Measurements from ENCODE around the gene TFPT.
A peak's percentile ranks its signal among the peaks of the same experiment; 100 is the strongest.

The TFPT gene

DNA sequence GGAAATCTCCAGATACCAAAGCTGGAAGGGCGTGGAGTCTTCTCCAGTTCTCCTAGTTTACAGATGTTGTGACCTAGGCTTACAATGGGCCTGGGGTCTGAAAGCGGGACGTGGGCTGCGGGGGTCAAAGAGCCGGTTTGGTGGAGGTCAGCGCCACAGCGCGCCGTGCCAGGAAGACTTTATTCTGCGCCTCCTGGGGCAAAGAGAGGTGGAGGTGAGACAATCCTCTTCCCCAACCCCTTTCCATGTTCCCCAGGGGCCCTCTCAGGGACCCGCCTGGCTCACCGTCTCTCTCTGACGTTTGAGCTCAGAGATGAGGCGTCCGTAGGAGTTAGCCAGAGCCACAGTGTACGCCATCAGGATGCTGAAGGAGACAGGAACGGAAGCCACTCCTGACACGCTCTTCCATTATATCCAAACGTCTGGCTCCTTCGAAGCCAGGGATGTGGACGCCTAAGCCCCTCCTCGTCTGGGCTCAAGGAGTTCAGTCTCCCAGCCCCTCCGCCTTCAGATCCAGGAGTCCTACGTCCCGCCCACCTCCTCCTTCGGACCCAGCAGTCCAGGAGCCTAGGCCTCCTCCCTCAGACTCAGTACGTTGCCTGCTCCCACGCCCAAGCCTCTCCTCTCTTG is 44.8 kb upstream of the TFPT start:
- H3K79me2 ChIP-seq (ENCODE audit: insufficient read depth, low read length) = peaks cover 45% of the 10 kb centered on the region
- H3K4me3 ChIP-seq (ENCODE audit: low read depth in 1 of 2, low read length in 2 of 2) = peak overlapping the region; percentile 77
- no peaks in the 10 kb centered on the region for H3K9me3 ChIP-seq (ENCODE audit: insufficient read depth, low read length, severe bottlenecking)
- ATAC-seq (ENCODE audit: insufficient read depth, low read depth) = no peak
- no peaks in the 10 kb centered on the region for H3K27me3 ChIP-seq (ENCODE audit: insufficient read depth, low read length, poor library complexity)
- H3K36me3 ChIP-seq (ENCODE audit: insufficient read depth, low read length) = peaks cover 32% of the 10 kb centered on the region
- TF ChIP-seq, protein P1, sequence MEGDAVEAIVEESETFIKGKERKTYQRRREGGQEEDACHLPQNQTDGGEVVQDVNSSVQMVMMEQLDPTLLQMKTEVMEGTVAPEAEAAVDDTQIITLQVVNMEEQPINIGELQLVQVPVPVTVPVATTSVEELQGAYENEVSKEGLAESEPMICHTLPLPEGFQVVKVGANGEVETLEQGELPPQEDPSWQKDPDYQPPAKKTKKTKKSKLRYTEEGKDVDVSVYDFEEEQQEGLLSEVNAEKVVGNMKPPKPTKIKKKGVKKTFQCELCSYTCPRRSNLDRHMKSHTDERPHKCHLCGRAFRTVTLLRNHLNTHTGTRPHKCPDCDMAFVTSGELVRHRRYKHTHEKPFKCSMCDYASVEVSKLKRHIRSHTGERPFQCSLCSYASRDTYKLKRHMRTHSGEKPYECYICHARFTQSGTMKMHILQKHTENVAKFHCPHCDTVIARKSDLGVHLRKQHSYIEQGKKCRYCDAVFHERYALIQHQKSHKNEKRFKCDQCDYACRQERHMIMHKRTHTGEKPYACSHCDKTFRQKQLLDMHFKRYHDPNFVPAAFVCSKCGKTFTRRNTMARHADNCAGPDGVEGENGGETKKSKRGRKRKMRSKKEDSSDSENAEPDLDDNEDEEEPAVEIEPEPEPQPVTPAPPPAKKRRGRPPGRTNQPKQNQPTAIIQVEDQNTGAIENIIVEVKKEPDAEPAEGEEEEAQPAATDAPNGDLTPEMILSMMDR (IDR thresholded peaks at IDR 0.05; ENCODE audit: borderline replicate concordance, extremely low read depth, low read length, poor library complexity, severe bottlenecking) = no peak
- TF ChIP-seq EZH2 (IDR thresholded peaks at IDR 0.05; ENCODE audit: borderline replicate concordance, low read depth, low read length, severe bottlenecking) = no peak
- peak overlapping the region; percentile 100 for H3K4me2 ChIP-seq (ENCODE audit: insufficient read depth, low read length)
- H3K27ac ChIP-seq (ENCODE audit: low read length) = peak overlapping the region; percentile 88
- peak overlapping the region; percentile 86 for H3K9ac ChIP-seq (ENCODE audit: low read depth, low read length)
- H3K4me1 ChIP-seq (ENCODE audit: insufficient read depth, low read length) = peaks cover 63% of the 10 kb centered on the region
- peak; percentile 25 for DNase-seq
- H2AFZ ChIP-seq (ENCODE audit: low read depth, low read length) = peak overlapping the region; percentile 81
- peaks cover 36% of the 10 kb centered on the region for H4K20me1 ChIP-seq (ENCODE audit: insufficient read depth, low read length)

GRCh38 chr19:54159352-54160181 is 44.1 kb upstream of the TFPT start, which contains the start of gene LENG1:
Gene LENG1, minus strand, starts transcription at chr19:54159721. Its CDS starts 26 bp downstream, at chr19:54159695.
- peaks cover 41% of the 10 kb centered on the region for H4K20me1 ChIP-seq (ENCODE audit: insufficient read depth, low read length)
- TF ChIP-seq, protein P1 (IDR thresholded peaks at IDR 0.05; ENCODE audit: borderline replicate concordance, extremely low read depth, low read length, poor library complexity, severe bottlenecking) = peak; percentile 49
- no peak for TF ChIP-seq EZH2 (IDR thresholded peaks at IDR 0.05; ENCODE audit: borderline replicate concordance, low read depth, low read length, severe bottlenecking)
- H3K4me2 ChIP-seq (ENCODE audit: insufficient read depth, low read length) = peak within 1 kb of the TSS; percentile 100
- peak within 1 kb of the TSS; percentile 88 for H3K27ac ChIP-seq (ENCODE audit: low read length)
- peak within 1 kb of the TSS; percentile 77 to 79 for H3K4me3 ChIP-seq (ENCODE audit: low read depth in 1 of 2, low read length in 2 of 2)
- peak; percentile 100 for DNase-seq
- peaks cover 39% of the 10 kb centered on the region for H3K36me3 ChIP-seq (ENCODE audit: insufficient read depth, low read length)
- H3K27me3 ChIP-seq (ENCODE audit: insufficient read depth, low read length, poor library complexity) = no peaks in the 10 kb centered on the region
- no peaks in the 10 kb centered on the region for H3K9me3 ChIP-seq (ENCODE audit: insufficient read depth, low read length, severe bottlenecking)
- peak within 1 kb of the TSS; percentile 86 for H3K9ac ChIP-seq (ENCODE audit: low read depth, low read length)
- H3K4me1 ChIP-seq (ENCODE audit: insufficient read depth, low read length) = peaks cover 63% of the 10 kb centered on the region
- peaks cover 45% of the 10 kb centered on the region for H3K79me2 ChIP-seq (ENCODE audit: insufficient read depth, low read length)
- peak within 1 kb of the TSS; percentile 81 for H2AFZ ChIP-seq (ENCODE audit: low read depth, low read length)
- ATAC-seq (ENCODE audit: insufficient read depth, low read depth) = peak; percentile 90

GRCh38 chr19:54158812-54159351 is 43.4 kb upstream of the TFPT start:
- H3K4me3 ChIP-seq (ENCODE audit: low read depth in 1 of 2, low read length in 2 of 2) = peak overlapping the region; percentile 69 to 79
- DNase-seq (no peak), ATAC-seq (ENCODE audit: insufficient read depth, low read depth) (no peak)
- peaks cover 63% of the 10 kb centered on the region for H3K4me1 ChIP-seq (ENCODE audit: insufficient read depth, low read length)
- peak overlapping the region; percentile 84 for H3K27ac ChIP-seq (ENCODE audit: low read length)
- H3K9ac ChIP-seq (ENCODE audit: low read depth, low read length) = peak overlapping the region; percentile 63
- H2AFZ ChIP-seq (ENCODE audit: low read depth, low read length) = peak overlapping the region; percentile 69
- H3K79me2 ChIP-seq (ENCODE audit: insufficient read depth, low read length) = peaks cover 45% of the 10 kb centered on the region
- no peaks in the 10 kb centered on the region for H3K27me3 ChIP-seq (ENCODE audit: insufficient read depth, low read length, poor library complexity)
- H3K36me3 ChIP-seq (ENCODE audit: insufficient read depth, low read length) = peaks cover 46% of the 10 kb centered on the region
- no peak for TF ChIP-seq EZH2 (IDR thresholded peaks at IDR 0.05; ENCODE audit: borderline replicate concordance, low read depth, low read length, severe bottlenecking)
- TF ChIP-seq, protein P1 (IDR thresholded peaks at IDR 0.05; ENCODE audit: borderline replicate concordance, extremely low read depth, low read length, poor library complexity, severe bottlenecking) = no peak
- H4K20me1 ChIP-seq (ENCODE audit: insufficient read depth, low read length) = peaks cover 44% of the 10 kb centered on the region
- H3K9me3 ChIP-seq (ENCODE audit: insufficient read depth, low read length, severe bottlenecking) = no peaks in the 10 kb centered on the region
- peak overlapping the region; percentile 98 for H3K4me2 ChIP-seq (ENCODE audit: insufficient read depth, low read length)
